Dedifferentiated amniotic fluid mesenchymal stem cell (primary cell): Measurements from ENCODE around the gene LDLR.
"Not testable (repeated sequence)": the region's sequence is repeated elsewhere in the genome, so short reads cannot be mapped to it uniquely, and the experiment has no call there.

Experiments used
- DNase-seq: peaks from one replicate; pipeline ENCODE4 v3.0.0-alpha.2; 2016; ENCODE audit errors: extremely low spot score

The LDLR gene

GRCh38 chr19:11173516-11174155 is 84.4 kb downstream of the LDLR start:
- no peak for DNase-seq

- DNase-seq, result no peak
These were observed 85.1 kb downstream of the LDLR start for GRCh38 chr19:11174336-11174735.

- DNase-seq, result no peak
These were observed 86.7 kb downstream of the LDLR start for GRCh38 chr19:11175920-11176319.

- no peak for DNase-seq
These were observed 87.4 kb downstream of the LDLR start for GRCh38 chr19:11176466-11177193.

GRCh38 chr19:11177592-11177991 is 88.3 kb downstream of the LDLR start:
- DNase-seq, result no peak

GRCh38 chr19:11179145-11179465 is 89.8 kb downstream of the LDLR start:
- not testable (repeated sequence) for DNase-seq

- no peak for DNase-seq
These were observed 90.5 kb downstream of the LDLR start for GRCh38 chr19:11179716-11180297.

GRCh38 chr19:11180346-11180745 is 91.1 kb downstream of the LDLR start:
- no peak for DNase-seq

- DNase-seq, result not testable (repeated sequence)
These were observed 91.7 kb downstream of the LDLR start for GRCh38 chr19:11180975-11181374.

GRCh38 chr19:11181488-11181887 is 92.2 kb downstream of the LDLR start:
- no peak for DNase-seq
